BLaER1 (cell line): ENCODE data around the gene SPI1.
A peak's percentile ranks its signal among the peaks of the same experiment; 100 is the strongest.

Source experiments
- H3K27ac ChIP-seq: shearing (Covaris generic); formaldehyde crosslinking; 2 replicates; pipeline ENCODE4 v1.8.1; 2022
- H3K27me3 ChIP-seq: shearing (Covaris generic); formaldehyde crosslinking; 2 replicates; pipeline ENCODE4 v1.8.1; 2022
- H3K36me3 ChIP-seq: shearing (Covaris generic); formaldehyde crosslinking; 2 replicates; pipeline ENCODE4 v1.8.1; 2022
- H3K4me1 ChIP-seq: shearing (Covaris generic); formaldehyde crosslinking; 2 replicates; pipeline ENCODE4 v1.8.1; 2022
- H3K4me2 ChIP-seq: shearing (Covaris generic); formaldehyde crosslinking; 2 replicates; pipeline ENCODE4 v1.8.1; 2022
- H3K4me3 ChIP-seq: shearing (Covaris generic); formaldehyde crosslinking; 2 replicates; pipeline ENCODE4 v1.8.1; 2022
- H3K9ac ChIP-seq: shearing (Covaris generic); formaldehyde crosslinking; 2 replicates; pipeline ENCODE4 v1.8.1; 2022
- H3K9me3 ChIP-seq: shearing (Covaris generic); formaldehyde crosslinking; 2 replicates; pipeline ENCODE4 v1.8.1; 2022
- H4K20me1 ChIP-seq: shearing (Covaris generic); formaldehyde crosslinking; 2 replicates; pipeline ENCODE4 v1.8.1; 2022
- Cebpa-rat ChIP-seq: shearing (Covaris generic); IDR thresholded peaks from 2 replicates; pipeline ENCODE4 v1.8.1; 2022

Gene SPI1

GRCh38 chr11:47413908-47414684, 35.7 kb upstream of the SPI1 start:
- peaks cover 64% of the 10 kb centered on the region for H3K36me3 ChIP-seq
- H3K4me2 ChIP-seq, result peak overlapping the region; percentile 83
- no peaks in the 10 kb centered on the region for H3K9me3 ChIP-seq
- peak overlapping the region; percentile 48 for H3K27ac ChIP-seq
- H4K20me1 ChIP-seq, result peaks cover 36% of the 10 kb centered on the region
- no peak overlapping the region for H3K4me3 ChIP-seq
- no peaks in the 10 kb centered on the region for H3K27me3 ChIP-seq
- peaks cover 51% of the 10 kb centered on the region for H3K4me1 ChIP-seq
- TF ChIP-seq Cebpa-rat, result no peak
- peak overlapping the region; percentile 41 for H3K9ac ChIP-seq

GRCh38 chr11:47413351-47413750, 35.0 kb upstream of the SPI1 start:
- Histone ChIP-seq H3K27me3 (no peaks in the 10 kb centered on the region), H3K9me3 (no peaks in the 10 kb centered on the region), H3K4me1 (peaks cover 56% of the 10 kb centered on the region), H4K20me1 (peaks cover 36% of the 10 kb centered on the region), H3K4me3 (no peak overlapping the region), H3K36me3 (peaks cover 57% of the 10 kb centered on the region), H3K27ac (peak overlapping the region; percentile 48; the same call in 1 of the 2 replicates), H3K4me2 (peak overlapping the region; percentile 83), H3K9ac (0 out of 2 replicates have a peak overlapping the region, but pooled peaks have one; percentile 41)
- TF ChIP-seq Cebpa-rat, result no peak

- no peak for TF ChIP-seq Cebpa-rat
- H3K4me1 ChIP-seq, result peaks cover 63% of the 10 kb centered on the region
- no peak overlapping the region for H3K4me3 ChIP-seq
- no peak overlapping the region for H3K27ac ChIP-seq
- no peaks in the 10 kb centered on the region for H3K9me3 ChIP-seq
- no peak overlapping the region for H3K4me2 ChIP-seq
- peaks cover 32% of the 10 kb centered on the region for H4K20me1 ChIP-seq
- H3K9ac ChIP-seq, result no peak overlapping the region
- no peaks in the 10 kb centered on the region for H3K27me3 ChIP-seq
- peaks cover 44% of the 10 kb centered on the region for H3K36me3 ChIP-seq
These were observed 33.8 kb upstream of the SPI1 start for GRCh38 chr11:47411884-47412746.

- peak overlapping the region; percentile 99 for H3K4me2 ChIP-seq
- peaks cover 29% of the 10 kb centered on the region for H3K36me3 ChIP-seq
- no peak for TF ChIP-seq Cebpa-rat
- no peaks in the 10 kb centered on the region for H3K9me3 ChIP-seq
- H3K4me1 ChIP-seq, result peaks cover 66% of the 10 kb centered on the region
- 0 out of 2 replicates have a peak overlapping the region, but pooled peaks have one; percentile 76 for H3K4me3 ChIP-seq
- H3K9ac ChIP-seq, result peak overlapping the region; percentile 79
- H3K27ac ChIP-seq, result peak overlapping the region; percentile 83
- peaks cover 23% of the 10 kb centered on the region for H4K20me1 ChIP-seq
- H3K27me3 ChIP-seq, result no peaks in the 10 kb centered on the region
These were observed 32.3 kb upstream of the SPI1 start for GRCh38 chr11:47410370-47411264.

GRCh38 chr11:47409440-47410369, 31.4 kb upstream of the SPI1 start:
- no peak for TF ChIP-seq Cebpa-rat
- Histone ChIP-seq H4K20me1 (peaks cover 14% of the 10 kb centered on the region), H3K27me3 (no peaks in the 10 kb centered on the region)

GRCh38 chr11:47408598-47409439, 30.5 kb upstream of the SPI1 start:
- Histone ChIP-seq H3K4me1 (peaks cover 59% of the 10 kb centered on the region), H3K9me3 (no peaks in the 10 kb centered on the region), H3K4me3 (peak overlapping the region; percentile 76), H4K20me1 (peaks cover 5% of the 10 kb centered on the region), H3K27me3 (no peaks in the 10 kb centered on the region), H3K9ac (peak overlapping the region; percentile 79), H3K4me2 (peak overlapping the region; percentile 99), H3K36me3 (peaks cover 20% of the 10 kb centered on the region), H3K27ac (peak overlapping the region; percentile 83)
- TF ChIP-seq Cebpa-rat, result no peak

More at GRCh38 chr11:47409440-47410369, 31.4 kb upstream of the SPI1 start:
- peak overlapping the region; percentile 76 for H3K4me3 ChIP-seq
- peaks cover 59% of the 10 kb centered on the region for H3K4me1 ChIP-seq
- peak overlapping the region; percentile 79 for H3K9ac ChIP-seq
- H3K4me2 ChIP-seq, result peak overlapping the region; percentile 99
- H3K36me3 ChIP-seq, result peaks cover 26% of the 10 kb centered on the region
- no peaks in the 10 kb centered on the region for H3K9me3 ChIP-seq
- H3K27ac ChIP-seq, result peak overlapping the region; percentile 83

- TF ChIP-seq Cebpa-rat, result no peak
- H3K27me3 ChIP-seq, result no peaks in the 10 kb centered on the region
- H3K36me3 ChIP-seq, result peaks cover 12% of the 10 kb centered on the region; the same call in 1 of the 2 replicates
- no peaks in the 10 kb centered on the region for H3K9me3 ChIP-seq
- H3K4me2 ChIP-seq, result peak within 1 kb of the TSS; percentile 99
- peak within 1 kb of the TSS; percentile 76 for H3K4me3 ChIP-seq
- H3K4me1 ChIP-seq, result peaks cover 61% of the 10 kb centered on the region
- no peaks in the 10 kb centered on the region for H4K20me1 ChIP-seq
- H3K9ac ChIP-seq, result peak within 1 kb of the TSS; percentile 79
- H3K27ac ChIP-seq, result peak within 1 kb of the TSS; percentile 83
These were observed 29.6 kb upstream of the SPI1 start, which contains the start of gene SLC39A13 for GRCh38 chr11:47407746-47408590. SLC39A13 (plus strand) TSS chr11:47408590; CDS start chr11:47410095, 1,505 bp downstream.
